Mesothelial cell of epicardium (in vitro differentiated cells): Measurements from ENCODE around the gene ESRP2. TPM values are rescaled to one million over a fixed set of nuclear protein-coding genes. Genes with fewer than 3 reads are reported as not detected.

ENCODE experiments used
- DNase-seq, 2 experiments: peaks; one replicate each; pipeline ENCODE4 v3.0.0; 2021; ENCODE audit warnings: low spot score in 2 of 2; ENCODE audit not compliant: unreplicated experiment in 2 of 2
- H3K27ac Mint-ChIP-seq: 2 replicates; pipeline ENCODE4 v1.8.0; 2021; ENCODE audit warnings: mixed read lengths
- H3K27me3 Mint-ChIP-seq: 2 replicates; pipeline ENCODE4 v1.8.0; 2021; ENCODE audit warnings: low read depth, mixed read lengths
- H3K36me3 Mint-ChIP-seq: 2 replicates; pipeline ENCODE4 v1.8.0; 2021; ENCODE audit warnings: mixed read lengths
- H3K4me1 Mint-ChIP-seq: 2 replicates; pipeline ENCODE4 v1.8.0; 2021; ENCODE audit warnings: mixed read lengths
- H3K4me3 Mint-ChIP-seq: 2 replicates; pipeline ENCODE4 v1.8.0; 2021; ENCODE audit warnings: mild to moderate bottlenecking, moderate library complexity, mixed read lengths
- H3K9me3 Mint-ChIP-seq: 2 replicates; pipeline ENCODE4 v1.8.0; 2021; ENCODE audit warnings: mixed read lengths
- total RNA-seq: library from RNA; stranded (reverse); gene quantifications from 3 replicates; pipeline ENCODE4 v1.2.1, GENCODE V29; 2021
- TF ChIP-seq, protein P1 (sequence below): fragments of 200-600 bp; sonication (generic); IDR thresholded peaks from one replicate; pipeline ENCODE4 v1.5.0; 2021; ENCODE audit warnings: antibody characterized with exemption; ENCODE audit not compliant: unreplicated experiment

Gene ESRP2
- total RNA-seq, 1 donor from 2014 or later, result 34.7 TPM

DNA sequence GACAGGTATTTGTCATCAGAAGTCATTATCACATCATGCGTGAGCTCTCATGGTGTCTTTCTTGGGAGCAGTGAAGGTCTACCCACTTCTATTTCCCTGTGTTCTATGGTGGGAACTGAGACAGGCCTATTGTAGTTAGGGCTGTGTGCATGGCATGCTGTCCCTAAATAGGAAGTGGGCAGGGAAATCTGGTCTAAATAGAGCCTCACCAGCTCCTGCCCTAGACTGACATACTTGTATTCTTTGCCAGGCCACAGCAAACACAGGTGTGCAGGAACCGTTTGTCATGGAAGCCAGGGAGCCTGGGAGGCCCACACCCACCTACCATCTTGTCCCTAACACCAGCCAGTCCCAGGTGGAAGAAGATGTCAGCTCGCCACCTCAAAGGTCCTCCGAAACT, 38.5 kb upstream of the ESRP2 start:
- Mint-ChIP-seq H3K9me3 (no peaks in the 10 kb centered on the region), H3K27ac (peak overlapping the region; percentile 5), H3K27me3 (no peaks in the 10 kb centered on the region)

DNA sequence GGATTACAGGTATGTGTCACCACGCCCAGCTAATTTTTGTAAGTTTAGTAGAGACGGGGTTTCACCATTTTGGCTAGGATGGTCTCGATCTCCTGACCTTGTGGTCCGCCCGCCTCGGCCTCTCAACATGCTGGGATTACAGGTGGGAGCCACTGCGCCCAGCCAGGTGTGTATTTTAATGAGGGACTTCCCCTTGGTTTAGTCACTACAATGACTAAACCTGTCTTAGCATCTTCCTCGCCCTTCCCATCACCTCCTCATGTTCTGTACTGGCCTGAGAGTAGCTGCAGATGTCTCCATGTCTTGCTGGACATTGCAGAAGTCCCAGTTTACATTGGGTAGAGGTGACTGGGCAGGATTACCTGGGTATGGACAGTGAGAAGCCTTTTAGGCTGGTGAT, 38.0 kb upstream of the ESRP2 start:
- Mint-ChIP-seq H3K36me3 (peaks cover 11% of the 10 kb centered on the region), H3K4me3 (no peak overlapping the region), H3K9me3 (no peaks in the 10 kb centered on the region), H3K27me3 (no peaks in the 10 kb centered on the region), H3K27ac (peak overlapping the region; percentile 5), H3K4me1 (peaks cover 16% of the 10 kb centered on the region)
- no peak for DNase-seq
- TF ChIP-seq, protein P1, sequence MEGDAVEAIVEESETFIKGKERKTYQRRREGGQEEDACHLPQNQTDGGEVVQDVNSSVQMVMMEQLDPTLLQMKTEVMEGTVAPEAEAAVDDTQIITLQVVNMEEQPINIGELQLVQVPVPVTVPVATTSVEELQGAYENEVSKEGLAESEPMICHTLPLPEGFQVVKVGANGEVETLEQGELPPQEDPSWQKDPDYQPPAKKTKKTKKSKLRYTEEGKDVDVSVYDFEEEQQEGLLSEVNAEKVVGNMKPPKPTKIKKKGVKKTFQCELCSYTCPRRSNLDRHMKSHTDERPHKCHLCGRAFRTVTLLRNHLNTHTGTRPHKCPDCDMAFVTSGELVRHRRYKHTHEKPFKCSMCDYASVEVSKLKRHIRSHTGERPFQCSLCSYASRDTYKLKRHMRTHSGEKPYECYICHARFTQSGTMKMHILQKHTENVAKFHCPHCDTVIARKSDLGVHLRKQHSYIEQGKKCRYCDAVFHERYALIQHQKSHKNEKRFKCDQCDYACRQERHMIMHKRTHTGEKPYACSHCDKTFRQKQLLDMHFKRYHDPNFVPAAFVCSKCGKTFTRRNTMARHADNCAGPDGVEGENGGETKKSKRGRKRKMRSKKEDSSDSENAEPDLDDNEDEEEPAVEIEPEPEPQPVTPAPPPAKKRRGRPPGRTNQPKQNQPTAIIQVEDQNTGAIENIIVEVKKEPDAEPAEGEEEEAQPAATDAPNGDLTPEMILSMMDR, result no peak

More for the DNA sequence above, 38.5 kb upstream of the ESRP2 start:
- no peak for DNase-seq
- no peak overlapping the region for H3K4me3 Mint-ChIP-seq
- peaks cover 14% of the 10 kb centered on the region for H3K36me3 Mint-ChIP-seq
- H3K4me1 Mint-ChIP-seq, result peaks cover 10% of the 10 kb centered on the region
- TF ChIP-seq, protein P1, result no peak

DNA sequence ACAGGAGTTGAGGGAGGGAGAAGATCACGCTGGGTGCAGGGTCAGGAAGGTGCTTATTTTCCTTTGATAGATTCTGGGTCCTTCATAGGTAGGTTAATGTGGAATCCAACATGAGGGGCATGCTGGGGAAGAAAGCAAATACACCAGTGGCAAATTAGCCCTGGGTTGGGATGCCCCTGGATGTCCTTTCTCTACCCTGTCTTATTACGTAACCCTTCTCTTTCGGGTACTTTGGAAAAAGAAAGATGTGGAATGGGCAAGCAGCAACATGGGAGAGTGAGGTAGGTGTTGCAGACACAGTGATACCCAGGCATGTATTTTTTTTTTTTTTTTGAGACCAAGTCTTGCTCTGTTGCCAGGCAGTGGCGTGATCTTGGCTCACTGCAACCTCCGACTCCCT, 37.5 kb upstream of the ESRP2 start:
- H3K4me3 Mint-ChIP-seq, result no peak overlapping the region
- no peaks in the 10 kb centered on the region for H3K27me3 Mint-ChIP-seq
- DNase-seq, result no peak
- peaks cover 11% of the 10 kb centered on the region for H3K36me3 Mint-ChIP-seq
- no peaks in the 10 kb centered on the region for H3K9me3 Mint-ChIP-seq
- TF ChIP-seq, protein P1, result no peak
- H3K27ac Mint-ChIP-seq, result no peak overlapping the region
- H3K4me1 Mint-ChIP-seq, result peaks cover 16% of the 10 kb centered on the region

DNA sequence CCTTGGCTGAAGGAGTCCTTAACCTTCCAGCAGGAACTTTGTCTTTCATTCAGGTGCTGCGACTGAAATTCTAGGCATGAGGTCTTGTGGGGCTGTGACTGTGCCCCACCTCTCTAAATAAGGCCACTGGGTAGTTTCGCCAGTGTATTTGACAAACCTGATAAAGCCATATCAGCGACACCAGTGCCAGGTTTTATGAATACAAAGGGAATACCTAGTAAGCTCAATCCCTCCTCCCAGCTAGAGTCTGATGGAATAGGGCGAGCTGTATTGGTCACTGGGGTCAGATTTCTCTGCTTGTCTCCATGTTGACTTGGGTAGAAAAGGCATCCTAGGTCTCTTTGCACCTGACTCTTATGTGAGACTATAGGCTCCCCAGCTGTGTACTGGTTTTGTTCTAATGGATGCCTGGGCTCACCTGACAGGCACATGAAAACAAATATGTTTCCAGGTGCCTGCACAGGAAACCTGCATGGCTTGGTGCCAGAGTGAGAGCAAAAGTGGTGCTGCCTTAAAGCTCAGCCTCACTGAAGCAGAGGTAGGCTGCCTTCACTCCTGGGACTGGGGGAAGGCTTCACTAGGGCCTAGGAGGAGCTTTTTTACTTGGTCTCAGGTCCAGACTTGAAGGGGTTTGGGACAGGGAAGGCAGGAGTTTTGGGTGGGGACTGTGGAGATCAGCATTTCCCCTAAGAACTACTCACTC, 36.7 kb upstream of the ESRP2 start:
- no peak for DNase-seq
- H3K27me3 Mint-ChIP-seq, result no peaks in the 10 kb centered on the region
- TF ChIP-seq, protein P1, result no peak
- peaks cover 11% of the 10 kb centered on the region for H3K36me3 Mint-ChIP-seq
- H3K9me3 Mint-ChIP-seq, result no peaks in the 10 kb centered on the region
- H3K27ac Mint-ChIP-seq, result no peak overlapping the region
- peaks cover 24% of the 10 kb centered on the region for H3K4me1 Mint-ChIP-seq
- H3K4me3 Mint-ChIP-seq, result no peak overlapping the region

DNA sequence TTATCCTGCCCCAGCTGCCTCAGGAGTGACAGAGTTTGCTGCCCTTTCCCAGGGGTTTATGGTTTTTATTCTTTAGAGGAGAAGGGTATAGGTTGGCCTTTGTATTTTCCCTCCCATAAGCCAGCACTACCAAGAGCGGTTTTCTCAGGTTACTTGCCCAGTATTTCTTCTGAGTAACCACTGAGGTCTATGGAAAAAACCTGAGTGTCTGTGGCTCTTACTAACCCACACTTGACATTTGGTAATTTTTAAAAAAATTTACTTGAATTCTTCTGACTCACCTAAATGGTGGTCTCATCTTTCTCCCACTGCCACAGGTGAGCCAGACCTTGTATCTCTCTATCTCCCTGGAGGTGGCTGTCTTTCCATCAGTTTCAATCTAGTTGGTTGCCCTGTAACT, 34.4 kb upstream of the ESRP2 start:
- no peak for DNase-seq
- Mint-ChIP-seq H3K4me3 (no peak overlapping the region), H3K36me3 (peaks cover 9% of the 10 kb centered on the region), H3K27ac (peak overlapping the region; percentile 50), H3K4me1 (peaks cover 32% of the 10 kb centered on the region), H3K27me3 (no peaks in the 10 kb centered on the region), H3K9me3 (no peaks in the 10 kb centered on the region)
- TF ChIP-seq, protein P1, result no peak
